Right atrium auricular region (tissue), 2 donors: ENCODE data around the gene MAEA. TPM values are rescaled to one million over a fixed set of nuclear protein-coding genes. Genes with fewer than 3 reads are reported as not detected.
A peak's percentile ranks its signal among the peaks of the same experiment; 100 is the strongest.

Experiments
- DNase-seq: peaks from one replicate; pipeline ENCODE4 v3.0.0-alpha.2; 2019; ENCODE audit warnings: low spot score
- H3K27ac ChIP-seq, 2 donors: fragments of 200-600 bp; sonication (generic); 1 replicate in 1 of 2; 2 replicates in 1 of 2; pipeline ENCODE4 v1.5.1; 2016 to 2019
- H3K27me3 ChIP-seq, 2 donors: fragments of 200-600 bp; sonication (generic); one replicate each; pipeline versions ENCODE4 v1.5.1 to v1.6.0; 2017 to 2019
- H3K36me3 ChIP-seq: fragments of 200-600 bp; sonication (generic); one replicate; pipeline ENCODE4 v1.5.1; 2016
- H3K4me1 ChIP-seq, 2 donors: fragments of 200-600 bp; sonication (generic); one replicate each; pipeline versions ENCODE4 v1.5.1 to v1.6.0; 2017 to 2019
- H3K4me3 ChIP-seq, 2 donors: fragments of 200-600 bp; sonication (generic); 1 replicate in 1 of 2; 2 replicates in 1 of 2; pipeline ENCODE4 v1.5.1; 2017 to 2019; ENCODE audit warnings: mild to moderate bottlenecking in 1 of 2, moderate library complexity in 1 of 2
- H3K9me3 ChIP-seq, 2 donors: fragments of 200-600 bp; sonication (generic); one replicate each; pipeline ENCODE4 v1.5.1; 2019
- total RNA-seq, 2 donors: library from RNA; depleted of rRNA; stranded (reverse); fragments of >200 nt; gene quantifications; one replicate each; pipeline ENCODE4 v1.1.0, GENCODE V29; 2016
- TF ChIP-seq, protein P1 (sequence below), 2 donors: fragments of 200-600 bp; sonication (generic); IDR thresholded peaks; one replicate each; pipeline ENCODE4 v1.5.1; 2019; ENCODE audit warnings: antibody characterized with exemption in 2 of 2

The MAEA gene
- total RNA-seq, 2 donors from 2014 or later = 46.0 to 51.7 TPM

DNA sequence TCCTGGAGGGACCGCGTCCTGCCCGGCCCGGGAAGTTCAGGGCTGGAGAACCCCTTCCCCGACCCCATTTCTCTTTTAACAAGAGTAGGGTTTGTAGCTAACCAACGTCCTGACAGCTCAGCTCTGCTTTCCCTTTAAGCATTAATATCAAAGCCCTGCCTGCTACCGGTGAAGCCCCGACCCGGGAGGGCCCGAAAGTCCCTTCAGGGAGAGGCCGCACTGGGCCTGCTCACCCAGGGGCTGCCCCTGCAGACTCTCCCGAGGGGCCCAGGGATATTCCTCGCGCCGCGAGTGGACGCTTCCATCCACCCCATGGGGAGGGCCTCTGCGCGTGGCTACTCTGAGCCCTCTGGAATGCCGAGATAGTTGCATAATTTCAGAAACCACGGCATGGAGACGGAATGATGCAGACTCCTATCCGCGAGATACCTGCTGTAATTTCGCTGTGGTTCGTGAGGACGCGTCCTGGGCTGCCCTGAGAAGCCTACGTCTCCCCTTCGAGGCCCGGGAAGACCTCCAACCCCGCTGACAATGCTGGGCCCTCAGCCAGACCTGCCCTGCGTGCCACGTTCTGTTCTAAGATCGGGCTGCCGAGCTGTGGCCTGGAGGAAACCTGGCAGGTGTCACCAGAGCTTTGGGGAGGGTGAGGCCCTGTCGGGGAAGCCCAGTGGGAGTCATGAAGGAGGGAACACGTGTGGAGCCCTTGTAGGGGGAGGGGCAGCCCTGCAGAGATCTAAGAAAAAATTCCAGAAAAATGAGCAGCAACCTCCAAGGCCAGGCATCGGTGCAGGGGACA is 39.8 kb upstream of the MAEA start:
- peak overlapping the region; percentile 95 to 96 for H3K27ac ChIP-seq
- H3K4me3 ChIP-seq = peak overlapping the region; percentile 63 to 76
- DNase-seq = peak; percentile 64
- H3K9me3 ChIP-seq = no peaks in the 10 kb centered on the region
- peaks cover 0 to 46% of the 10 kb centered on the region in 2 donors for H3K4me1 ChIP-seq
- H3K27me3 ChIP-seq = no peaks in the 10 kb centered on the region
- TF ChIP-seq, protein P1, sequence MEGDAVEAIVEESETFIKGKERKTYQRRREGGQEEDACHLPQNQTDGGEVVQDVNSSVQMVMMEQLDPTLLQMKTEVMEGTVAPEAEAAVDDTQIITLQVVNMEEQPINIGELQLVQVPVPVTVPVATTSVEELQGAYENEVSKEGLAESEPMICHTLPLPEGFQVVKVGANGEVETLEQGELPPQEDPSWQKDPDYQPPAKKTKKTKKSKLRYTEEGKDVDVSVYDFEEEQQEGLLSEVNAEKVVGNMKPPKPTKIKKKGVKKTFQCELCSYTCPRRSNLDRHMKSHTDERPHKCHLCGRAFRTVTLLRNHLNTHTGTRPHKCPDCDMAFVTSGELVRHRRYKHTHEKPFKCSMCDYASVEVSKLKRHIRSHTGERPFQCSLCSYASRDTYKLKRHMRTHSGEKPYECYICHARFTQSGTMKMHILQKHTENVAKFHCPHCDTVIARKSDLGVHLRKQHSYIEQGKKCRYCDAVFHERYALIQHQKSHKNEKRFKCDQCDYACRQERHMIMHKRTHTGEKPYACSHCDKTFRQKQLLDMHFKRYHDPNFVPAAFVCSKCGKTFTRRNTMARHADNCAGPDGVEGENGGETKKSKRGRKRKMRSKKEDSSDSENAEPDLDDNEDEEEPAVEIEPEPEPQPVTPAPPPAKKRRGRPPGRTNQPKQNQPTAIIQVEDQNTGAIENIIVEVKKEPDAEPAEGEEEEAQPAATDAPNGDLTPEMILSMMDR (IDR thresholded peaks at IDR 0.05) = no peak
- no peaks in the 10 kb centered on the region for H3K36me3 ChIP-seq

DNA sequence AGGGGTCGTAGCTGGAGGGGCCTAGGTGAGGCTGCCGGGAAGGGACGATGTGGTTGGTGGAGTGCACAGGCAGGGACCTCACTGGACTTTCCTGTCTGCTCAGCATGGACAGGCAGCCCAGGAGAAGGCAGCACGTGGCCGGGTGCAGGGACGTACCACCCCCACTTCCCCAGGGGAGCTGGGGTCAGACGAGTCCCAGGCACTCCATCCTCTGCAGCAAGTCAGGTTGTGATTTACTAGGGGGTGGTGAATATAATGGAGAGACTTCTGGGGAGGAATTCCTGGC is 39.2 kb upstream of the MAEA start:
- Histone ChIP-seq H3K9me3 (no peaks in the 10 kb centered on the region), H3K27ac (peak overlapping the region; percentile 95 to 96), H3K4me3 (no peak overlapping the region), H3K4me1 (peaks cover 0 to 40% of the 10 kb centered on the region in 2 donors), H3K27me3 (no peaks in the 10 kb centered on the region), H3K36me3 (no peaks in the 10 kb centered on the region)
- TF ChIP-seq, protein P1 (IDR thresholded peaks at IDR 0.05) = no peak
- no peak for DNase-seq

DNA sequence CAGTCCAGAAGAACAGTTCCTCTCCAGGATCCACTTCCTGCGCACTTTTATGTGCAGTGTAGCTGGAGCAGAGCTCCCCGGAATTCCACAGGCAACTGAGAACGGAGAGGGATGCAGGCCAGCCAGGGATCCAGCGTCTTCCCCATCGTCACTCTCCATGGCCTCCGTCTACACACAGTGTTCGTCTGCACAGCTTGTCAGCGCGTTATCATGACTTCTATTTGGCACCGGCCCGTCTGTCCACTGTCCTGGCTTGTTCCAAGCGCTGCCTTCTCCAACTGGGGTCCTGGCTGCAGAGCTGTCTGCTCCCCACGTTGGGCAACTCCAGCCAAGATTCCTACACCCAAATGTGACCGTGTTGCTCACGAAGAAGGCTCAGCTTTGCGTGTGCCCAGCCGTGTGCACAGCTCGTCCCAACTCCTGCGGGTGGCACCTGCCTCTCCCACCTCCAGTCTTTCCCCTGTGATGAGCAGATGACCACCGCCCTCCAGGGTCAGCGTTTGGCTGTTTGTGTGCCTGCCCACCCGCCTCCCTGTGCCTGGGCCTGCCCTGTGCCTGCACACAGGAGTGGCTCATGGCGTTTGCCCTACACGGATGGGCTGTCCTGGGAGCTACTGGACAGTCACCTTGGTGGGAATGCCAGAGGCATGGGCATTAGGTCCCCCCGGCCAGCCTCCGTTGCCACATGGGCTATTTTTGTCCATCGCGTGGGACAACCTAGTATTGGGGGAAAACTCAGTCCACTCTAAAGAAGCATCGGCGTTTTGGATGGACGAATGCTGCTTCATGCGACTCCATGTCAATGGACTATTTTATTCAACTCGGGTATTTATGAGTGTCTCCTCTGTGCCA is 38.5 kb upstream of the MAEA start:
- TF ChIP-seq, protein P1 (IDR thresholded peaks at IDR 0.05) = no peak
- no peaks in the 10 kb centered on the region for H3K27me3 ChIP-seq
- no peak overlapping the region for H3K4me3 ChIP-seq
- H3K4me1 ChIP-seq = peaks cover 0 to 33% of the 10 kb centered on the region in 2 donors
- DNase-seq = no peak
- H3K9me3 ChIP-seq = no peaks in the 10 kb centered on the region
- peak overlapping the region in 1 of 2 donors; percentile 95 for H3K27ac ChIP-seq
- no peaks in the 10 kb centered on the region for H3K36me3 ChIP-seq

DNA sequence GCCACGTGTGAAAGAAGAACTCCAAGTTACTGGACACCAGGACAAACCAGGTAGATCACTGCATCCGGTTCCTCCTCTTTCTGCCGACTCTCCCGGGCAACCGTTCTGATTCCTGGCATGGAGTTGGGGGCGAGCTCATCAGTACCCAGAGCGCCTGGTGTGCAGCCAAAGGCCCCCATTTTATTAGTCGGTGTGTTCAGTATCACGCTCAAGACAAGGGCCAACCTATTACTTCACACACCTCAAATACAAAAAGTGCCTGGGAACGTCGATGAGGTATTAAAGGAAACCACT is 38.0 kb upstream of the MAEA start:
- no peak overlapping the region for H3K27ac ChIP-seq
- H3K4me3 ChIP-seq = no peak overlapping the region
- TF ChIP-seq, protein P1 (IDR thresholded peaks at IDR 0.05) = no peak
- DNase-seq = no peak
- H3K9me3 ChIP-seq = no peaks in the 10 kb centered on the region
- peaks cover 0 to 28% of the 10 kb centered on the region in 2 donors for H3K4me1 ChIP-seq
- H3K36me3 ChIP-seq = no peaks in the 10 kb centered on the region
- H3K27me3 ChIP-seq = no peaks in the 10 kb centered on the region

DNA sequence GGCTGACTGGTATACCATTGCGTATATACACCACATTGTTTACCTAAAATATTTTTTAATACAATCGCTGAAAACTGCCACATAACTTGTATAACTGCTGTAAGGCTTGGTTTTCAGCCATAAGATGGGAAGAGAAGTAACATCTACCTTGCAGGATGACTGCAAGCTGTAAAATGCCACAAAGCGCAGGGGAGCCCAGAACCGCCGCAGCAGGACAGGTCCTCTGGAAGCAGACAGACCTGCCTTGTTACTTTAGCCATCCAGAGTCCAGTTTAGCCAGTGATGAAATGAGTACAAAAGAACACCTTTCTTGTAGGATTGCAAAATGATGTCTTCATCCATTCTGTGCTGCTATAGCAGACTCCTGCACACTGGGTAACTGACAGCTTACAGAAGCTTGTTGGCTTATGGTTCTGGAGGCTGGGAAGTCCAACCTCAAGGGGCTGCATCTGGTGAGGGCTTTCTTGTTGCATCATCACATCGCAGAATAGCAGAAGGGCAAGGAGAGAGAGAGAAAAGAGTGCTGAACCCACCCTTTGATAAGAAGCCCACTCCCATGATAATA is 36.7 kb upstream of the MAEA start:
- Histone ChIP-seq H3K36me3 (no peaks in the 10 kb centered on the region), H3K4me3 (no peak overlapping the region)

More for the DNA sequence above, 36.7 kb upstream of the MAEA start:
- H3K9me3 ChIP-seq = no peaks in the 10 kb centered on the region
- no peak for DNase-seq
- H3K4me1 ChIP-seq = peaks cover 0 to 19% of the 10 kb centered on the region in 2 donors
- no peaks in the 10 kb centered on the region for H3K27me3 ChIP-seq
- H3K27ac ChIP-seq = no peak overlapping the region
- TF ChIP-seq, protein P1 (IDR thresholded peaks at IDR 0.05) = no peak
